Astrocyte of the cerebellum (primary cell): ENCODE data around the gene GIMAP5.

ENCODE experiments used
- DNase-seq: peaks from one replicate; pipeline ENCODE4 v3.0.0-alpha.2; 2011; ENCODE audit warnings: low read depth
- H3K4me3 ChIP-seq: 2 replicates; pipeline ENCODE4 v1.5.1; 2011; ENCODE audit warnings: mild to moderate bottlenecking, low read depth, low read length, moderate library complexity
- CTCF ChIP-seq: IDR thresholded peaks from 2 replicates; pipeline ENCODE4 v1.5.1; 2012; ENCODE audit warnings: low read length, low read depth, moderate library complexity, mild to moderate bottlenecking; ENCODE audit errors: missing control alignments
- in situ Hi-C: cut with HindIII; loops from 2 replicates; pipeline ENCODE4 v1.10.0; 2017; ENCODE audit warnings: low sequenced_read_pairs

GIMAP5 gene

GRCh38 chr7:150716368-150716767 is 20.9 kb upstream of the GIMAP5 start, which contains the start of gene GIMAP1:
Gene GIMAP1, plus strand, starts transcription at chr7:150716613. Its CDS starts 2,435 bp downstream, at chr7:150719048.
- no peak within 1 kb of the TSS for H3K4me3 ChIP-seq
- DNase-seq = no peak
- in situ Hi-C loops = no loop called here
- no peak for TF ChIP-seq CTCF

GRCh38 chr7:150716939-150717338 is 20.3 kb upstream of the GIMAP5 start:
- in situ Hi-C loops = no loop called here
- no peak overlapping the region for H3K4me3 ChIP-seq
- no peak for DNase-seq

GRCh38 chr7:150717814-150718420 is 19.3 kb upstream of the GIMAP5 start:
- TF ChIP-seq CTCF = no peak
- no peak for DNase-seq
- H3K4me3 ChIP-seq = no peak overlapping the region
- in situ Hi-C loops = no loop called here

More at GRCh38 chr7:150716939-150717338, 20.3 kb upstream of the GIMAP5 start:
- TF ChIP-seq CTCF = no peak

GRCh38 chr7:150719436-150719835 is 17.8 kb upstream of the GIMAP5 start:
- in situ Hi-C loops = no loop called here
- no peak for TF ChIP-seq CTCF
- DNase-seq = no peak
- H3K4me3 ChIP-seq = no peak overlapping the region

GRCh38 chr7:150719960-150720891 is 17.0 kb upstream of the GIMAP5 start:
- H3K4me3 ChIP-seq = no peak overlapping the region
- in situ Hi-C loops = no loop called here
- no peak for DNase-seq
- TF ChIP-seq CTCF = no peak

- no peak for TF ChIP-seq CTCF
- H3K4me3 ChIP-seq = no peak overlapping the region
- in situ Hi-C loops = no loop called here
- DNase-seq = no peak
Observed at GRCh38 chr7:150721970-150722373, 15.2 kb upstream of the GIMAP5 start.
